Colonic mucosa (tissue), 4 donors: ENCODE measurements around the gene CHCHD5. TPM values are rescaled to one million over a fixed set of nuclear protein-coding genes. Genes with fewer than 3 reads are reported as not detected.

Experiments used
- DNase-seq: peaks from one replicate; pipeline ENCODE4 v3.0.0-alpha.2; 2020
- H3K27ac ChIP-seq: fragments of 200-600 bp; one replicate; pipeline ENCODE4 v1.8.0; 2021
- H3K27me3 ChIP-seq: fragments of 200-600 bp; one replicate; pipeline ENCODE4 v1.8.0; 2021
- H3K36me3 ChIP-seq: fragments of 200-600 bp; one replicate; pipeline ENCODE4 v1.8.0; 2021
- H3K4me1 ChIP-seq: fragments of 200-600 bp; one replicate; pipeline ENCODE4 v1.8.0; 2021; ENCODE audit warnings: mild to moderate bottlenecking
- H3K4me3 ChIP-seq: fragments of 200-600 bp; one replicate; pipeline ENCODE4 v1.8.0; 2021
- H3K9ac ChIP-seq, 2 donors: one replicate each; pipeline ENCODE4 v1.7.0; 2013; ENCODE audit warnings: control low read depth in 2 of 2, low read depth in 2 of 2, low read length in 2 of 2
- H3K9me3 ChIP-seq: fragments of 200-600 bp; one replicate; pipeline ENCODE4 v1.8.0; 2021
- intact Hi-C: fragments of 100-400 bp; cut with DNase I; formaldehyde crosslinking; loops from one replicate; pipeline ENCODE4 v1.14.1; 2022
- total RNA-seq, 2 donors: library from RNA; stranded (reverse); fragmentation: NEBNext Ultra II Directional in 1 of 2; extraction: Animal tissue kit (Norgen Biotek cat#: 25700) in 1 of 2; gene quantifications; one replicate each; pipeline ENCODE4 v1.2.1, GENCODE V29; 2021
- TF ChIP-seq, protein P1 (sequence below): fragments of 200-600 bp; IDR thresholded peaks from one replicate; pipeline ENCODE4 v1.8.0; 2022; ENCODE audit warnings: antibody characterized with exemption, mild to moderate bottlenecking
- donor health status: healthy.
- donor health status: DM: no; HTN: no; CAD: no.
- donor health status: DM: no; HTN: no; CAD: no.

The CHCHD5 gene
- total RNA-seq, 2 donors from 2014 or later: 27.0 to 39.5 TPM

DNA sequence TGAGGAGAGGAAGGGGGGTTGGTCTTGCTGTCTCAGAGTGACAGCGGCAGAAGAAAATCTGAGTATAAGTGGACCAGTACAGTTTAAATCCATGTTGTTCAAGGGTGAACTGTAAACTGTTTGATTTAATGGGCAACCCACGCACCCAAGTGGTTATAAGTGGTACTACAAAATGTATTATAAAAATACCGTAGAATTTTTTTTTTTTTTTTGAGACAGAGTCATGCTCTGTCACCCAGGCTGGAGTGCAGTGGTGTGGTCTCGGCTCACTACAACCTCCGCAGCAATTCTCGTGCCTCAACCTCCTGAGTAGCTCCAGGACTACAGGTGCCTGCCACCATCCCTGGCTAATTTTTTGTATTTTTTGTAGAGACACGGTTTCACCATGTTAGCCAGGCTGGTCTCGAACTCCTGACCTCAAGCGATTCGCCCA lies 2.1 kb upstream of the CHCHD5 start:
- intact Hi-C loops: no loop called here
- Histone ChIP-seq H3K9ac (no peak overlapping the region), H3K9me3 (no peaks in the 10 kb centered on the region), H3K4me3 (no peak overlapping the region), H3K36me3 (no peaks in the 10 kb centered on the region), H3K27me3 (no peaks in the 10 kb centered on the region), H3K27ac (no peak overlapping the region), H3K4me1 (no peaks in the 10 kb centered on the region)
- TF ChIP-seq, protein P1, sequence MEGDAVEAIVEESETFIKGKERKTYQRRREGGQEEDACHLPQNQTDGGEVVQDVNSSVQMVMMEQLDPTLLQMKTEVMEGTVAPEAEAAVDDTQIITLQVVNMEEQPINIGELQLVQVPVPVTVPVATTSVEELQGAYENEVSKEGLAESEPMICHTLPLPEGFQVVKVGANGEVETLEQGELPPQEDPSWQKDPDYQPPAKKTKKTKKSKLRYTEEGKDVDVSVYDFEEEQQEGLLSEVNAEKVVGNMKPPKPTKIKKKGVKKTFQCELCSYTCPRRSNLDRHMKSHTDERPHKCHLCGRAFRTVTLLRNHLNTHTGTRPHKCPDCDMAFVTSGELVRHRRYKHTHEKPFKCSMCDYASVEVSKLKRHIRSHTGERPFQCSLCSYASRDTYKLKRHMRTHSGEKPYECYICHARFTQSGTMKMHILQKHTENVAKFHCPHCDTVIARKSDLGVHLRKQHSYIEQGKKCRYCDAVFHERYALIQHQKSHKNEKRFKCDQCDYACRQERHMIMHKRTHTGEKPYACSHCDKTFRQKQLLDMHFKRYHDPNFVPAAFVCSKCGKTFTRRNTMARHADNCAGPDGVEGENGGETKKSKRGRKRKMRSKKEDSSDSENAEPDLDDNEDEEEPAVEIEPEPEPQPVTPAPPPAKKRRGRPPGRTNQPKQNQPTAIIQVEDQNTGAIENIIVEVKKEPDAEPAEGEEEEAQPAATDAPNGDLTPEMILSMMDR: peak; percentile 50
- peak; percentile 29 for DNase-seq

DNA sequence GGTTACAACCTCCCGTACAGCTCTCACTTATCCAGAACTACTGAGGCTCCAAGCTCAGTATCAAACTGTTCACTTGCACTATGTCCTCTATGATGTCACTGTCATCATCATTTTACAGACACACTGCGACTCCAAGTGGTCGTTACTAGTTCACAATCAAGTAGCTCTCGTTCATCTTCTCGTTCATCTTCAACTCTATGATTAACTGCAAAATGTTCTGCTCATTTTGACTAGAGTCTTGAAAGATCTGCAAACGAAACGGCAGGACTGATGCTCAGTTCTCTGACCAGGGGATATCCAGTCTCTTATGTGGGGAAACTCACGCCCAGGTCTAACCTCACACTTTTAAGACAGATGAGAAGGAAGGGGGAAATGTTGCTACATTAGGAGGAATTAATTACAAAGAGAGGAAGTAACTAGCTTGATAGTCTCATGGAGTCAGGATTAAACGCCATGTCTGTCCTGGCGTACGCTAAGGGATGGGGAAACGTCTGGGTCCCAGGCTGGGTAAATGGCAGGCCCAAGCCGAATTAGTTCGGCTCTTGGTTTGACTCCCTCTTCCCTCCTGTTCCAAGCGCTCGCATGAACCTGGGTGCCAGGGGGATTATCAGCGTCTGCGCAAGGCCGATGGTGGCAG lies 794 bp upstream of the CHCHD5 start:
- DNase-seq: no peak

DNA sequence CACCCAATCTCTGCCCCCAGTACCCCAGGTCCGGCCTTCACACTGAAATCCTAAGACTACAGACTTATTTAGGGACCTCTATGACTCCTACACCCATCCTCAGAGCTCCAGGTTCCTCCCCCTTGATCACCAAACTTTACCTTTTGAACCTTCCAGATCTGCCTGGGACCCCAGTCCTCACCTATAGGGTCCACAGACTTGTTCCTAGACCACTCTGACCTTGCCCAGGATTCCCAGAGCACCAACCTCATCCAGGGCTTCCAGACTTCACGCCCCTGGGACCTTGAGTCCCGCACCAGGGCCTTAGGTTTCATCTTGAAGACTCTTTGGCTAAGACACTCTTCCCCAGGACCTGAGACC lies 462 bp downstream of the CHCHD5 start:
- H3K9me3 ChIP-seq: no peaks in the 10 kb centered on the region
- no peaks in the 10 kb centered on the region for H3K36me3 ChIP-seq
- peak overlapping the region; percentile 83 for H3K27ac ChIP-seq
- TF ChIP-seq, protein P1: no peak
- no peak for DNase-seq
- intact Hi-C loops: no loop called here
- no peaks in the 10 kb centered on the region for H3K4me1 ChIP-seq
- peak overlapping the region; percentile 56 to 69 for H3K9ac ChIP-seq
- no peaks in the 10 kb centered on the region for H3K27me3 ChIP-seq
- H3K4me3 ChIP-seq: peak overlapping the region; percentile 48

More for the DNA sequence above, 794 bp upstream of the CHCHD5 start:
- no peaks in the 10 kb centered on the region for H3K4me1 ChIP-seq
- H3K36me3 ChIP-seq: no peaks in the 10 kb centered on the region
- intact Hi-C loops: no loop called here
- peak overlapping the region; percentile 83 for H3K27ac ChIP-seq
- no peaks in the 10 kb centered on the region for H3K27me3 ChIP-seq
- no peaks in the 10 kb centered on the region for H3K9me3 ChIP-seq
- TF ChIP-seq, protein P1: no peak
- H3K9ac ChIP-seq: peak overlapping the region; percentile 69 to 75
- peak overlapping the region; percentile 48 for H3K4me3 ChIP-seq

DNA sequence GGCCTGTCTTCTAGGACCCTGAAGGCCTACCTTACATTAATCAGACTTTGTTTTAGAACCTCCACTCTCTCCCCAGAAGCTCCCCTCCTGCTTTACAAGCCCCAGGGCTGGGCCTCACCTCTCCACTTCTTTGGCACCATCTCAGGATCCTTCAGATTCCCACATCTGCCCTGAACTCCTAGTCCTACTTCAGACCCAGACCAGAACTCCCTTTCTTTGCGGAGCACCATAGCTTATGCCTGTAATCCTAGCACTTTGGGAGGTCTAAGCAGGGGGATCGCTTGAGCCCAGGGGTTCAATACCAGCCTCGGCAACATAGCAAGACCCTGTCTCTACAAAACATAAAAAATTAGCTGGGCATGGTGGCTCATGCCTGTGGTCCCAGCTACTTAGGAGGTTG lies 991 bp downstream of the CHCHD5 start:
- Histone ChIP-seq H3K36me3 (no peaks in the 10 kb centered on the region), H3K27ac (peak overlapping the region; percentile 83), H3K4me3 (no peak overlapping the region), H3K9ac (no peak overlapping the region), H3K4me1 (no peaks in the 10 kb centered on the region), H3K27me3 (no peaks in the 10 kb centered on the region), H3K9me3 (no peaks in the 10 kb centered on the region)
- DNase-seq: no peak
- intact Hi-C loops: no loop called here
- TF ChIP-seq, protein P1: no peak

DNA sequence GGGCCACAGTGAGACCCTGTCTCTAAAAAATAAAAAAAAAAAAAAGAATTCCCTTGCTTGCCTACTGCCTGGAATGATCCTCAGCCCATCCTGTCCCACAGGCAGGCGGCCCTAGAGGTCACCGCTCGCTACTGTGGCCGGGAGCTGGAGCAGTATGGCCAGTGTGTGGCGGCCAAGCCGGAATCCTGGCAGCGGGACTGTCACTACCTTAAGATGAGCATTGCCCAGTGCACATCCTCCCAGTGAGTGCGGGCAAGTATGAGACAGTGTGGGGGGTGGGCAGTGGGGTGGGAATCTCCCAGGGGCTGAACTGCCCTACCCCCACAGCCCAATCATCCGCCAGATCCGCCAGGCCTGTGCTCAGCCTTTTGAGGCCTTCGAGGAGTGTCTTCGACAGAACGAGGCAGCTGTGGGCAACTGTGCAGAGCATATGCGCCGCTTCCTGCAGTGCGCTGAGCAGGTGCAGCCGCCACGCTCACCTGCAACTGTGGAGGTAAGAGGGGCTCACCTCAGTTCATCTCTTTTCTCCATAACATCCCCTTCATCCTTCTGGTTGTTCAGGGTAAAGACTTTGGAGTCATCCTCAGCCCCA lies 1.6 kb downstream of the CHCHD5 start:
- intact Hi-C loops: no loop called here
- no peak for DNase-seq

More for the DNA sequence above, 1.6 kb downstream of the CHCHD5 start:
- Histone ChIP-seq H3K9ac (no peak overlapping the region), H3K27me3 (no peaks in the 10 kb centered on the region), H3K9me3 (no peaks in the 10 kb centered on the region), H3K27ac (no peak overlapping the region), H3K4me1 (no peaks in the 10 kb centered on the region), H3K4me3 (no peak overlapping the region), H3K36me3 (no peaks in the 10 kb centered on the region)
- TF ChIP-seq, protein P1: no peak
